ACC112 (cell line): ENCODE data around the gene C9orf72.
A peak's percentile ranks its signal among the peaks of the same experiment; 100 is the strongest.

Experiments used
- H2AFZ ChIP-seq: fragments of 200-600 bp; sonication (generic); one replicate; pipeline ENCODE4 v1.6.0; 2017; ENCODE audit warnings: antibody characterized with exemption, low read length; ENCODE audit not compliant: unreplicated experiment
- H3K27ac ChIP-seq: fragments of 200-600 bp; sonication (generic); 2 replicates; pipeline ENCODE4 v1.5.1; 2014; ENCODE audit warnings: low read depth, mild to moderate bottlenecking, antibody characterized with exemption, low read length, moderate library complexity
- H3K27me3 ChIP-seq: fragments of 200-600 bp; sonication (generic); 2 replicates; pipeline ENCODE4 v1.6.1; 2014; ENCODE audit warnings: mild to moderate bottlenecking, antibody characterized with exemption, low read length, moderate library complexity, mixed read lengths; ENCODE audit not compliant: insufficient read depth
- H3K36me3 ChIP-seq: fragments of 200-600 bp; sonication (generic); 2 replicates; pipeline ENCODE4 v1.6.1; 2016; ENCODE audit warnings: mild to moderate bottlenecking, antibody characterized with exemption, low read length, moderate library complexity, mixed read lengths; ENCODE audit not compliant: insufficient read depth
- H3K4me1 ChIP-seq: fragments of 200-600 bp; sonication (generic); one replicate; pipeline ENCODE4 v1.6.1; 2016; ENCODE audit warnings: low read length, mixed read lengths; ENCODE audit not compliant: insufficient read depth, unreplicated experiment, control insufficient read depth
- H3K4me3 ChIP-seq: fragments of 200-600 bp; sonication (generic); 2 replicates; pipeline ENCODE4 v1.5.1; 2014; ENCODE audit warnings: mild to moderate bottlenecking, low read depth, low read length
- H3K79me2 ChIP-seq: fragments of 200-600 bp; sonication (generic); one replicate; pipeline ENCODE4 v1.6.0; 2016; ENCODE audit warnings: low read length; ENCODE audit not compliant: control insufficient read depth, unreplicated experiment, insufficient read depth

The C9orf72 gene

DNA sequence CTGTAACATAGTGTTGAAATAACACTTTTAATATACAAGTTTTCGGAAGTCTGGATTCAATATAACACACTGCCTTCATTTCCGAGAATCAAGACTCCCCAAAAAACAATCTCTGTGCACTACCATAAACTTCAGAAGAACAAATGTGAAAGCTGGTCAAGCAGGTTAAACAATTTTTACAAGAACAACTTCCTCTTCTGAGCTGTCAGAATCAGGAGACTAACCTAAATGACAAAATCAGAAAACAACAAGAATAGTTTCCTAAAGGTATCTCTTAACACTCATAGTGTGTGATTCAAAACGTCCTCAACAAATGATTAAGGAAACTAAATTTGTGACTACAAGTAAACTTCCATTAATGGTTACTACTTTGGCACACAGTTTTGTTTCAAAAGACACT, 11.6 kb downstream of the C9orf72 start:
- no peak overlapping the region for H2AFZ ChIP-seq
- H3K4me1 ChIP-seq: peaks cover 3% of the 10 kb centered on the region
- no peaks in the 10 kb centered on the region for H3K36me3 ChIP-seq
- H3K27me3 ChIP-seq: no peaks in the 10 kb centered on the region
- no peaks in the 10 kb centered on the region for H3K79me2 ChIP-seq
- no peak overlapping the region for H3K27ac ChIP-seq
- H3K4me3 ChIP-seq: no peak overlapping the region

DNA sequence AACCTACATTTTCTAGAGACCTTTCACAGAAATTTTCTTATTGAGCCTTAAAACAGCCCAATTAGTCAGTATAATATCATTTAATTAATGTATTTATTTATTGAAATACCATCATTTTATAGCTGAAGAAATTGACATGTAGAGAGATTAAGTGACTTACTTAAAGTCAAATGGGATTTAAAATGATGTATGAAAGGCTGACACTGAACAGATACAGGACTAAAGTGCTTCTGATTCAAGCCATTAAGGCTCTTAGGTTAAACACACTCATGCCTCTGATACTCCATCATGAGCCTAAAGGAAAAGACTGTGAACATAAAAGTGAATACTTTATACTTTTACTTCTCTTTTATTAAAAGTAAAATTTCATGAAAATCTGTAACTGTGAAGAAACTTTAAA, 12.8 kb downstream of the C9orf72 start:
- H3K4me3 ChIP-seq: no peak overlapping the region
- no peaks in the 10 kb centered on the region for H3K36me3 ChIP-seq
- no peaks in the 10 kb centered on the region for H3K4me1 ChIP-seq
- no peaks in the 10 kb centered on the region for H3K27me3 ChIP-seq
- H3K27ac ChIP-seq: no peak overlapping the region
- no peaks in the 10 kb centered on the region for H3K79me2 ChIP-seq
- no peak overlapping the region for H2AFZ ChIP-seq

DNA sequence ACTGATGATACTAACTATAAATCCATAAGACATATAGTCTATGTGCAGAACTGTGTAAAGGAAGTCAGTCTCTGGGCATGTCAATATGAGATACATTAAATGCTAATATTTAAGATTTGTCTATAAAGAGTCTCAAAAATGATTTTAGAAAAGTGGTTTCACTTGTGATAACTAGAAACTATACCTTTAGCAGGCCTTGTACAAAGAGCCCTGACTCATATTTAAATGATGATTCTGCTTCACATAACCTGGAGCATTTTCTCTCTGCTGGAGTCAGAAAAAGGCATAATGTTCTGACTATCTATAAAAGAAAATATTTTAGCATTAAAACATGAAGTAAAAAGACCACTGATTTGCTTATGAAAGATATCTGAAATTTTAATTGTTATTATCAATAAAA, 15.0 kb downstream of the C9orf72 start:
- no peak overlapping the region for H3K27ac ChIP-seq
- H3K4me1 ChIP-seq: no peaks in the 10 kb centered on the region
- H3K36me3 ChIP-seq: no peaks in the 10 kb centered on the region
- H3K79me2 ChIP-seq: no peaks in the 10 kb centered on the region
- H3K4me3 ChIP-seq: no peak overlapping the region
- H2AFZ ChIP-seq: no peak overlapping the region
- no peaks in the 10 kb centered on the region for H3K27me3 ChIP-seq

DNA sequence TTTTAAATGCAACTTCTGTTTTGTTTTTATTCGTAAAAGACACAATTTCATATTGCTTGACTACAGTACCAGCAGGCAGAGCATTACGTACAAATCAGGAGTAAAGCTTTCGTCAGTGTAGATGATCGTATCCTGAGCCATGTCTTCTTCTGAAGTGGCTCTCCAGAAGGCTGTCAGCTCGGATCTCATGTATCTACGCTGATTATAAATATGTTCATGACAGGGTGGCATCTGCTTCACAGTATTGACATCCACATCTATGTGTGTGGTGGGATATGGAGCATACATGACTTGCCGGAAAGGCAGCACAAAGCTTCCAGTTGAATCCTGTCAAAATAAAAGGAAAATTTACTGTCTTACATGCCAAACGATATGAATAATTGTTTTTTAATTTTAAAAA, 16.8 kb downstream of the C9orf72 start:
- Histone ChIP-seq H3K27me3 (no peaks in the 10 kb centered on the region), H3K27ac (no peak overlapping the region), H2AFZ (no peak overlapping the region), H3K4me1 (no peaks in the 10 kb centered on the region), H3K36me3 (no peaks in the 10 kb centered on the region), H3K4me3 (no peak overlapping the region), H3K79me2 (no peaks in the 10 kb centered on the region)

DNA sequence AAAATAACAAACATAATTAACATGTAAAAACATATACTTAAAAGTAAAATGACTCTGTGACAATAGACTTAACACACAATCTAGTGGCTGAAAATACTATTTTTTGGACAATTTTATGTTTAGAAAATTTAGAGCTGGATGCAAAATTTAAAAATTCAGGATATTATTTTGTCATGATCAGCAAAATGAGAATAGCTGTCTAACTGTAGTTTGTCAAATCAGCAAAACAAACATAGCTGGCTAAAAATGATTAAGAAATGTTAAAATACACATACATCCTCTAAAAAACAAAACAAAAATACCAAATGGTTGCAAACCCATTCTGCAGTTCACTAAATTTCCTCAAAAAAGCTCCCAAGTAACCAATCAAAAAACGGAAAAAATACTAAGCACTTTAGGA, 18.6 kb downstream of the C9orf72 start:
- Histone ChIP-seq H3K36me3 (no peaks in the 10 kb centered on the region), H3K4me3 (no peak overlapping the region), H3K4me1 (no peaks in the 10 kb centered on the region), H3K27ac (no peak overlapping the region), H2AFZ (no peak overlapping the region), H3K27me3 (no peaks in the 10 kb centered on the region), H3K79me2 (no peaks in the 10 kb centered on the region)

- Histone ChIP-seq H2AFZ (no peak overlapping the region), H3K79me2 (no peaks in the 10 kb centered on the region), H3K4me1 (no peaks in the 10 kb centered on the region), H3K36me3 (no peaks in the 10 kb centered on the region), H3K27ac (no peak overlapping the region), H3K27me3 (no peaks in the 10 kb centered on the region), H3K4me3 (no peak overlapping the region)
Observed at GRCh38 chr9:27549196-27549755, 24.0 kb downstream of the C9orf72 start.

GRCh38 chr9:27548055-27548741, 25.1 kb downstream of the C9orf72 start:
- H3K79me2 ChIP-seq: no peaks in the 10 kb centered on the region
- H3K27ac ChIP-seq: no peak overlapping the region
- H2AFZ ChIP-seq: no peak overlapping the region

GRCh38 chr9:27545471-27545870, 27.8 kb downstream of the C9orf72 start:
- no peaks in the 10 kb centered on the region for H3K27me3 ChIP-seq
- H3K4me3 ChIP-seq: no peak overlapping the region
- H3K36me3 ChIP-seq: no peaks in the 10 kb centered on the region
- peaks cover 15% of the 10 kb centered on the region for H3K4me1 ChIP-seq
- H3K27ac ChIP-seq: no peak overlapping the region
- no peak overlapping the region for H2AFZ ChIP-seq
- no peaks in the 10 kb centered on the region for H3K79me2 ChIP-seq

More at GRCh38 chr9:27548055-27548741, 25.1 kb downstream of the C9orf72 start:
- no peaks in the 10 kb centered on the region for H3K27me3 ChIP-seq
- H3K4me1 ChIP-seq: no peaks in the 10 kb centered on the region
- H3K4me3 ChIP-seq: no peak overlapping the region
- no peaks in the 10 kb centered on the region for H3K36me3 ChIP-seq

- Histone ChIP-seq H3K79me2 (no peaks in the 10 kb centered on the region), H3K4me1 (peaks cover 34% of the 10 kb centered on the region), H3K4me3 (no peak overlapping the region), H3K27ac (no peak overlapping the region), H2AFZ (no peak overlapping the region), H3K27me3 (no peaks in the 10 kb centered on the region), H3K36me3 (no peaks in the 10 kb centered on the region)
Observed at GRCh38 chr9:27542508-27542907, 30.8 kb downstream of the C9orf72 start.

- Histone ChIP-seq H3K27me3 (no peaks in the 10 kb centered on the region), H2AFZ (no peak overlapping the region), H3K36me3 (no peaks in the 10 kb centered on the region), H3K27ac (no peak overlapping the region), H3K4me1 (peaks cover 34% of the 10 kb centered on the region), H3K79me2 (no peaks in the 10 kb centered on the region), H3K4me3 (no peak overlapping the region)
Observed at GRCh38 chr9:27541740-27542139, 31.5 kb downstream of the C9orf72 start.

- peaks cover 34% of the 10 kb centered on the region for H3K4me1 ChIP-seq
- no peaks in the 10 kb centered on the region for H3K79me2 ChIP-seq
- no peaks in the 10 kb centered on the region for H3K36me3 ChIP-seq
- peak overlapping the region; percentile 89 for H3K27ac ChIP-seq
- H2AFZ ChIP-seq: no peak overlapping the region
- peak overlapping the region; percentile 58; the same call in 1 of the 2 replicates for H3K4me3 ChIP-seq
- no peaks in the 10 kb centered on the region for H3K27me3 ChIP-seq
Observed at GRCh38 chr9:27540502-27540901, 32.8 kb downstream of the C9orf72 start.
